HT-29 (cell line): ENCODE measurements around the gene COL16A1. TPM values are rescaled to one million over a fixed set of nuclear protein-coding genes. Genes with fewer than 3 reads are reported as not detected.

Experiments
- DNase-seq: peaks from one replicate; pipeline ENCODE4 v3.0.0-alpha.2; 2015; ENCODE audit warnings: low spot score
- total RNA-seq: library from RNA; depleted of rRNA; stranded (reverse); fragments of >200 nt; shearing (Covaris generic); gene quantifications from 2 replicates; pipeline ENCODE4 v1.2.3, GENCODE V29; 2014

COL16A1 gene
- total RNA-seq, 1 experiment from 2014 or later, result 37.5 TPM

DNA sequence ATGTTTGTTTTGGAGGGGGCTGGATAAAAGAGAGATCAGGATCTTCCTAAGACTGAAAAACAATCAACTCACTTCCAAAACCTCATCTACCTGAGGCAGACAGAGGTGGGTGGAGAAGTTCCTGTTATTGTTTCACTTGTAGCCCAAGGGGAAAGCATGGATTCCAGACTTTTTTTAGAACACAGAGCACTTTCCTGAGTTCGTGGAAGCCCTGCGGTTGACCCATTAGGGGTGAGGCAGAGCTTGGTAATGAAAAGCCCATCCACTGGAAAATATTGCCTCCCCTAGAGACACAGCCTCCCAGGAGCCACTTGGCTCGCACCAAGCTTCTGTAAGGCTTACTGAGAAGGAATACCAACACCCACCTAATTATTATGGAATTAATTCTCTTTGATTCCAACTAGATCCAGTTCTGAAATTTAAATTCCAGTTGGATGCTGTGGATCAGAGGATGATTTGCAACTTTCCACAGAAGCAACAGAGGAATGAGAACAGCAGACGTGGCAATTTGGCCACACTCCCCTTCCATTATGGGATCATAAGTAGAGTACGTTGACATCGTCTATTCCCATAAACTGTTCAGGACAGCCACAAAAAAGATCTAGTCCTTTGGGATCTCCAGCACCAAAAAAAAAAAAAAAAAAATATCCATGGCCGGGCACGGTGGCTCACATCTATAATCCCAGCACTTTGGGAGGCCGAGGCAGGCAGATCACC is 55.0 kb downstream of the COL16A1 start:
- DNase-seq, result no peak

- no peak for DNase-seq
These were observed 55.6 kb downstream of the COL16A1 start for GRCh38 chr1:31648190-31648589.

DNA sequence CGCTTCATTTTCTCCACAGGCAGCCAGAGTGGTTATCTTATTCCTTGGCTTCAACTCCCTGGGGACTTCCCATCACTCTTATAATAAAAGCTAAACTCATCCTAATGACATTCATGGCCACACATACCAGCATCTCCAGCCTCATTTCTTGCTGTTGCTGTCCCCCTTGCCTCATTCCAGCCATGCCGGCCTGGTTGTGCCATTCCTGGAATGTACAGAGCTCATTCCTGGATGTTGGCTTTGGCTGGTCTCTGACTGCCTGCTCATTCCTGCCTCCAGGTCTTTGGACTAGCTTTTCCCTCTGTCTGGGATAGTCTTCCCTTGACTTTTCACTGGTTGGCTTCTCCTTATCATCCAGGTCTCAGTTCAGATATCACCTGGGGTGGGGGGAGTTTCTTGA is 56.7 kb downstream of the COL16A1 start:
- DNase-seq, result no peak

DNA sequence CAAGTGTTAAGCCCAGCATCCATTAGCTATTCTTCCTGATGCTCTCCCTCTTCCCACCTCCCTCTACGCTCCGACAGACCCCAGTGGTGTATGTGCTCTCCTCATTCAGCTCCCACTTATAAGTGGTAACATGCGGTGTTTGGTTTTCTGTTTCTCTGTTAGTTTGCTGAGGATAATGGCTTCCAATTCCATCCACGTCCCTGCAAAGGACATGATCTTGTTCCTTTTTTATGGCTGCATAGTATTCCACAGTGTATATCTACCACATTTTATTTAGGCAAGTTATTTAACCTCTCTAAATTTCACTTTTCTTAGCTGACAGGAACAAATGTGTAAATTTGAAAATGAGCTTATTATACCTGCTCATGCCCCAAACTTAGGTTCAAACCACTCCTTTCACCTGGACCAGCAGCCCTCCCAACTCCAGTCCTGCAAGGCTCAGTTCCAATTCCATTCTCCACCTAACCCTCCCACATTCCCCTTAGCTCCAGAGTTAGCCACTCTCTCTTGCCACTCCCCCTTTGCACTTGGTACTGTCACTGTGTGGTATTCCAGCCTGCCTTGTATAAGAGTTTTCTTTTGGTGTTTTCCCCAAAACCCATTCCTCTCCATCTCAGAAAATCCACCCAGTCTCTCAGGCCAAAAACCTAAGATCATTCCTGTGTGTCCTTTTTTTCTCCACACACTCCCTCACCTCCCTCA is 57.4 kb downstream of the COL16A1 start:
- no peak for DNase-seq

DNA sequence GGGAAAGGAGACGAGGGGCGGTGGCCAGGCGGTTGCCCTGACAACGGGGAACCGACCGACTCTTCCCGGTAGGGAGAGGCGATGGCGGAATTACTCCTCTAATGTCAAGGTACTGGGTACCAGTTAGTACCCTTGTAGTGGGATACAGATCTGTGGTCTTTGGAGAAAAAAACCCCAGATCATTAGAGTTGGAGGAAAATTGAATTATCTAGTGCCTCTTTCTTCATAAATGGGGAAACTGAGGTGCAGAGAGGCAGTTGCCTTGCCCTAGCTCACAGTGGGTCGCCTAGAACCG is 58.6 kb downstream of the COL16A1 start:
- no peak for DNase-seq

GRCh38 chr1:31644560-31645273 is 59.1 kb downstream of the COL16A1 start, which contains the start of gene PEF1:
PEF1 (minus strand) TSS chr1:31644876; CDS start chr1:31644864, 12 bp downstream.
- DNase-seq, result peak; percentile 99

DNA sequence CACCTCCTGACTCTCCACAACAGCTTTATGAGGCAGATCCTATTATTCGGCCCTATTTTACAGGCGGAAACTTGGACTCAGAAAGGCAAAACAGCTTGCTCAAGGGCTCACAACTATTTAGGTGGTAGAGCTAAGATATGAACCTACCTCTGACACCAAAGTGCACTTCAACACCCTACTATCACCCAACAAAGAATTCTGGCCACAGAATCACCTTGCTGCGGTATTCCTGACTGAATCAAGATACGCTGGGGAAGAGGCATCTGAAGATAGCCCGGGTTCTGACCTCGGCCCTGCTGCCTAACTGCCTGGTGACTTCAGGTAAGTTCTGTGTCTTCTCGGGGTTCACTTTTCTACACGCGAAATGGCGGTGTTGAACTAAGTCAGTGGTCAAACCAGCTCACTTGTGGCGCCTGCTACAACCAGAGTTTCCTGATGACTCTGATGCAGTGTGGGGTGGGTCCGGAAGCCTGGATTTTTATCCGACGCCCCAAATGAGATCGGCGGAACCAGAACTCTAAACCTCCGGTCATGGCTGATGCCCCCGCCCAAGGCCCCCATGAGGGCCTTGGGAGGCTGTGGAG is 59.7 kb downstream of the COL16A1 start:
- DNase-seq, result no peak

GRCh38 chr1:31642897-31643296 is 60.9 kb downstream of the COL16A1 start:
- no peak for DNase-seq

DNA sequence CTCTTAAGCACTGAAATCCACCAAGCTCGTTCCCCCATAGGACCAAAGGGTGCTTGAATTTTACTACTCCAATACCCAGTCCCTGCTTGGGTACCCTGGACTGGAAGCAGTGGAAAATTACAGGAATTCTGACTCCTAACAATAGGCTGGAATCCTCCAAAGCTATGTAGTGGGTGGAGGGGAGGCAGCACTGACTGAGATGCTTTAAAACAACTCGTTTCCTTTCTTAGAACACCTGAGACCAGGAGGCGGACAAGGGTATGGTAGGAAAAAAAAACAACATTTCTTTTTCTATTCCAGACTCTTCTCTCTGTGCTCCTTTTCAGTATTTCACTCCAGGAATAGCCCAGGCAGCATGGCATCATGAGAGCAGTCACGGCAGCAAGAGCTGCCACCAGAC is 61.5 kb downstream of the COL16A1 start:
- no peak for DNase-seq

GRCh38 chr1:31640964-31641363 is 62.9 kb downstream of the COL16A1 start:
- DNase-seq, result no peak

DNA sequence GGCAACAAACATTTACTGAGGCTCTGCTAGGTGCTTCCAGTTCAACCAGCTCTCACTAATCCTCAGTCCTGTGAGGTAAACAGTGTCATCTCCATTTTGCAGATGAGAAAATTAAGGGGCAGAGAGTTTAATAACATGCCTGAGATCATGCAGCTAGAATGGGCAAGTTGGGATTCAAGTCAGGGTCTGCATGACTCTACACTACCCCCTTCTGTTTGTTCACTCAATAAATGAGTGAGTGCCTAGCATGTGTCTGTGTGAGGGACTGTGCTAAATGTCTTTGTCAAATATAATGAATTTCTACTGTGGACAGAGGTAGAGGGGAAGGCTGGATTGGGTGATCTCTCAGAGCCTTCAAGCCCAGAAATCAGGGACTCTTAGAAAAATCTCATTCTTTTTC is 63.6 kb downstream of the COL16A1 start:
- DNase-seq, result no peak

DNA sequence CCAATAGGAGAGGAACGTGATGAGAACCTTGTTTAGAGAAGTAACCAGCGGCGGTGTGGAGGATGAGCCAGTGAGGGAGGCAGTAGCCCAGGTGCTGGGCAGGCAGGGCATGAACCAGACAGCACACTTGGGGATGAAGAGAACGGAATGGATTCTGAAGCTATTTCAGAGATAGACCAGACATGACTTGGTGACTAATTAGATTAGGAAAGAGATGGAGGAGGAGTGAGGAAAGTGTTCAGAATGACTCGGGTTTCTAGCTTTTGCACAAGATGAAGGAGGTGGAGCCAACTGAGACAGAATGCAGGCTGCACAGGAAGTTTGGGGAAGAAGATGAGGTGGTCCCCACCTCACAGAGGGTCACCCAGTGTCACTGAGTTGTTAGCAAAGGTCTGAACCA is 64.3 kb downstream of the COL16A1 start:
- no peak for DNase-seq

DNA sequence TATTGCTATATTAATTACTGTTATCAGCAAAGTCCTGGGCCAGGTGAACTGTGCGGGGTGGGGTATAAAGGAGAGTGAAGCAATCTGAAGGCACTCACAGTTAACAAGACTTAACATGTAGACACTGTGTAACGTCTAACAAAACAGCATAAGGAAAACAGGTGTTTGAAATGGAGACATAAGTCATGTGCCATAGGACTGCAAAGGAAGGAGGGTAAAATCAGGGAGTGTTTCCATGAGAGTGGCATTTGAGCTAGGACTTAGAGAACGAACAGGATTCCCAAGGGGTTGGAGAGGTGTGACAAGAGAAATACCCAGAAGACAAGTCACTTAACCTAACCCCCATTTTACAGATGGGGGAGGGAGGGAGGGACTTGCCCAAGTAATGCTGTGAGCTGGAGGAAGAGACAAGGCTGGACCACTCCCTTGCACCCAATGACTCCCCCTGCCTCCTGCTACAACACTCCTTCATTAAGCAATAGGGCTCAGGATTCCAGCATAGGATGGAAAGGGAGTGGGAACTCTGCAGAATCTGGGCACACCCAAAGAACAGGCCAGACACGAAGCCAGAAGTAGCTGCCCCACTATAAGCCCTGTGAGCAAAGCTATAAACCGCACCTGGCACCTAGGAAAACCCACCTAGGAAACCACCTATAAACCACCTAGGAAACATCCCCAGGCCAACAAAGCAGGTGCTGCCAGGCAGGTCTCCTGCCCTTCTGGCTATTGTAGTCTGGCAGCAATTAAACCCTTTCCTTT is 65.7 kb downstream of the COL16A1 start:
- no peak for DNase-seq

DNA sequence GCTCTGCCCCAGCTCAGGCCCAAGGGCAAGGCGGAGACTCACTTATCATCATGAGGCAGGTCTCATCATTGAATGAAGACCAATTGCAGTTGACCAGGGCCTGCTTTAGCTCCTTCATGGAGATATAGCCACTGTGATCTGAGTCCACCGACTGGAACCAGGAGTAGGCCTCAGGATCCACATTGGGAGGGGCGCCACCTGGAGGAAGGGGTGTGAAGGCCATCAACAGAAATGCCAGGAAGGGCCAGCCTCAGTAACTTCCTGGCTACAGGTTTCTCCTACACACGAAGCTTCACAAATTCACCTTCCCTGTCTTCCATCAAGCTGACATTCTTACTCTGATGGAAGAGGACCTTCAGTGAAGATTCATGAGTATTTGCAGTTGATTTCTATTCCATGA is 70.7 kb downstream of the COL16A1 start:
- DNase-seq, result peak; percentile 40

GRCh38 chr1:31632649-31633048 is 71.2 kb downstream of the COL16A1 start:
- DNase-seq, result no peak

DNA sequence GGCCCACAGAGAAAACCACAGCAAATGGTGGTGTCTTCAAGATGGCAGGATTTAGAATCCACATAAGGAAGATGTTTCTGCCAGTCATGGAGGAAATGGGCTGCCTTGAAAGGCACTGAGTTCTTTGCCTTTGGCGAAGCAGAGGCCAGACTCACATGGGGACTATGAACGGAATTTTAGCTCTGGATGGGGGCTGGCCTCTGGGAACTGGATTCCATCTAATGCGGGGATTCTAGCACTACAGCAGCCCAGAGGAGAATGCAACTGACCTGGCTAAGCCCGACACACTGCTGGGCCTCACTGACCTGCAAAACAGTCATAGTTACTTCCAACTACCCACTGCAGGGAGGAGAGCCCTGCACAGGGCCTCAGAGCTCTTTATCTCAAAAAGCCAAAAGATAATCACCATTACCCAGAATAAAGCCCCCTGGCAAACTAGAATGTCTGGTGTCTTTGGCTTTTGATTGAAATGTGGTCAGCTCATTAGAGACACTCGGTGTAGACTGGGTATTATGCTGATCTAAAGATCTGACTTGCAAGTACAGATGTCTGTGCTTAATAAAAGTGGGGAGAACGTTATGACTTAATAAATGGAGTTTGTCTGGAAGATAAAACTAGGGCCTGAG is 74.8 kb downstream of the COL16A1 start:
- no peak for DNase-seq

DNA sequence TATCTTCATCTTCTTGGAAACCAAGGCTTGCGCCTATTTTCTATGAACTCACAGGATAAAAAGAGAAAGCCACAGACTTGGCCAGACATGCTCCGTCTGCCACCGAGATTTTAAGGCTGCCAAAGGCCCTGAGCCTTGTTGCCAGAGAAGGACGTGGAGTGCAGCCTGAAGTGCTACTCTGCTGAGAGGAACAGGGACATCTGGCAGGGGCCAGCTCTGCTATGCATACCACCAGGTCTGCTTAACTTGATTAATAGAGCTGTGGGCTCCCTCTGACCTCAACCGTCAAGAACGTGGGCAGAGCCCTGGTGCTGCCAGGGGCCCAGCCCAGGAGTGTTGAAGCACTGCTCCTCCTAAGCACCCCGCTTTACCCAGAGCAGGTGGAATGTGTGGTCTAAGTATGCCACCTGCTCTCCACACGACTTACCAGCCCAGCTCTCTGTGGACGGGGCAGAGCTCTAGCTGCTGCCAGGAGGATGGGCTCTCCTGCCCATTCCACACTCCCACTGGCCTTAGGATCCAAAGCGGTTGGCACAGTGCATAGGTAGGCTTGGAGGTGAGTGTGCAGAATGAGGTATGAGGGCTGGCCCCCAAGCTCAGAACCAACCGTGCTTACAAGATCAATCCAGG is 75.8 kb downstream of the COL16A1 start:
- no peak for DNase-seq

GRCh38 chr1:31627301-31627929 is 76.4 kb downstream of the COL16A1 start:
- no peak for DNase-seq

DNA sequence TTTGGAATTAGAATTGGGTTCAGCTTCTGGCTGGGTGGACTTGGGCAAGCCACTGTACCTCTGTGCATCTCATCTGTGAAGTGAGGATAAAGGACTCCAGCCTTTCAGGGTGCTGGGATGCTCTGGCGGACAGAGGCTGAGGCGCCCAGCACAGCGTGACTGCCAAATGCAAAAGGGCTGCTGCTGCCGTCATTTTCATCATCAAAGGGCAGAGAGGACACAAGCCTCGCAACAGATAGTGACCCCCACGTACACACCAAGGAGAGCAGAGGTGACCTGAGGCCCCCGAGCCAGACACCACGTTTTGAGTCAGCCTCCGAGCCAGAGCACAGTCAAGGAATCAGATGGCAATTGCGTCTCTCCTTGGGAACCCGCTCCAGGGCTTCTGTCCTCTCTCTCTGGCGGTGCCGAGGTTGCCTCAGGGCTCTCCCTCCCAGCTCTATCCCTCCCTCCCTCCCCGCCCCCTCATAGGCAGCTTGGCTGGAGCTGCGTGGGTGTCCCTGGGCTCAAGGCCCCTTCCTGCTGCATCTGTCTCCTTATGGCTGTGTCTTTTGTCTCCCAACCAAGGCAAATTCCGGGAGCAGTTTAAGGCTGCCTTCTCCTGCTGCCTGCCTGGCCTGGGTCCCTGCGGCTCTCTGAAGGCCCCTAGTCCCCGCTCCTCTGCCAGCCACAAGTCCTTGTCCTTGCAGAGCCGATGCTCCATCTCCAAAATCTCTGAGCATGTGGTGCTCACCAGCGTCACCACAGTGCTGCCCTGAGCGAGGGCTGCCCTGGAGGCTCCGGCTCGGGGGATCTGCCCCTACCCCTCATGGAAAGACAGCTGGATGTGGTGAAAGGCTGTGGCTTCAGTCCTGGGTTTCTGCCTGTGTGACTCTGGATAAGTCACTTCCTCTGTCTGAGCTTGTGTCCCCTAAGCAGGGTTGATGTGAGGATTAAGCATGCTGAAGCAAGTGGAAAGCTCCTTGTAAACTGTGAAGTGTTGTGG is 77.3 kb downstream of the COL16A1 start:
- no peak for DNase-seq
